Panc1 (cell line): Measurements from ENCODE around the gene UQCC3. TPM values are rescaled to one million over a fixed set of nuclear protein-coding genes. Genes with fewer than 3 reads are reported as not detected.

Experiments used
- ATAC-seq: fragments of 200-7000 bp; cut with Tn5 transposase; 2 replicates; pipeline ENCODE4 v1.9.1; 2020; ENCODE audit warnings: mild to moderate bottlenecking, moderate library complexity
- BruUV-seq: library from RNA; stranded (reverse); fragments of 400-500 nt; replicated peaks from 2 replicates; lab custom pipeline; 2021; lab: Mats Ljungman, UMichigan
- CTCF ChIA-PET: fragments of 300-600 bp; sonication (Branson Sonifier 250); formaldehyde crosslinking; loops from one replicate; lab custom pipeline; 2022; ENCODE audit warnings: antibody characterized with exemption; lab: Charles Lee
- POLR2A ChIA-PET: fragments of 300-600 bp; sonication (Branson Sonifier 250); formaldehyde crosslinking; loops from one replicate; lab custom pipeline; 2022; ENCODE audit warnings: antibody characterized with exemption; lab: Charles Lee
- DNase-seq: peaks from one replicate; pipeline ENCODE4 v3.0.0-alpha.2; 2010; ENCODE audit warnings: low read depth, low spot score
- H3K27ac ChIP-seq: 2 replicates; pipeline ENCODE4 v1.5.1; 2011; ENCODE audit warnings: mild to moderate bottlenecking, low read length, inconsistent platforms
- H3K27me3 ChIP-seq: fragments of 200-500 bp; sonication (Bioruptor generic); 2 replicates; pipeline ENCODE4 v1.6.0; 2014; ENCODE audit warnings: low read length, inconsistent platforms; ENCODE audit not compliant: control insufficient read depth, insufficient read depth
- H3K36me3 ChIP-seq: fragments of 200-500 bp; sonication (Bioruptor generic); 2 replicates; pipeline ENCODE4 v1.5.1; 2014; ENCODE audit warnings: inconsistent platforms, mild to moderate bottlenecking, low read length, moderate library complexity; ENCODE audit not compliant: control insufficient read depth, insufficient read depth
- H3K4me1 ChIP-seq: 2 replicates; pipeline ENCODE4 v1.5.1; 2011; ENCODE audit warnings: inconsistent platforms, mild to moderate bottlenecking, low read length, moderate library complexity; ENCODE audit not compliant: control insufficient read depth, insufficient read depth
- H3K4me3 ChIP-seq, 2 experiments: 2 replicates each; pipeline ENCODE4 v1.5.1; 2011 to 2012; ENCODE audit warnings: low read depth in 2 of 2, low read length in 2 of 2, mild to moderate bottlenecking in 2 of 2, inconsistent platforms in 1 of 2, moderate library complexity in 1 of 2
- H3K9me3 ChIP-seq: fragments of 200-500 bp; sonication (Bioruptor generic); 2 replicates; pipeline ENCODE4 v1.5.1; 2014; ENCODE audit warnings: low read depth, mild to moderate bottlenecking, inconsistent platforms, low read length, moderate library complexity; ENCODE audit not compliant: control insufficient read depth, insufficient read depth
- POLR2AphosphoS5 ChIP-seq: IDR thresholded peaks from 2 replicates; pipeline ENCODE4 v1.6.1; 2012; ENCODE audit warnings: mild to moderate bottlenecking, low read depth, low read length, moderate library complexity
- SIN3A ChIP-seq: IDR thresholded peaks from 2 replicates; pipeline ENCODE4 v1.6.1; 2012; ENCODE audit warnings: low read depth, mild to moderate bottlenecking, low read length, moderate library complexity, borderline replicate concordance; ENCODE audit not compliant: insufficient read depth
- TCF7L2 ChIP-seq: IDR thresholded peaks from 2 replicates; pipeline ENCODE4 v1.6.1; 2011; ENCODE audit warnings: mild to moderate bottlenecking, low read depth, low read length, inconsistent platforms
- in situ Hi-C: cut with HindIII; loops from 2 replicates; pipeline ENCODE4 v1.10.0; 2016; ENCODE audit warnings: low sequenced_read_pairs, low pct_unique_long_range_greater_than_20kb
- intact Hi-C: fragments of 100-400 bp; cut with micrococcal nuclease; formaldehyde crosslinking; loops from one replicate; pipeline ENCODE4 v1.10.0; 2022; ENCODE audit not compliant: unreplicated experiment
- total RNA-seq: library from RNA; stranded (reverse); gene quantifications from one replicate; pipeline ENCODE4 v1.2.1, GENCODE V29; 2021; ENCODE audit not compliant: unreplicated experiment
- TF ChIP-seq, protein P1 (sequence below), 2 experiments: IDR thresholded peaks; 2 replicates each; pipeline ENCODE4 v1.6.1; 2011 to 2012; ENCODE audit warnings: low read depth in 2 of 2, control low read depth in 1 of 2, low read length in 1 of 2, mild to moderate bottlenecking in 1 of 2, moderate library complexity in 1 of 2; ENCODE audit not compliant: insufficient read depth in 1 of 2
- TF ChIP-seq, protein P2 (sequence below): fragments of 450-650 bp; IDR thresholded peaks from 2 replicates; pipeline ENCODE4 v1.5.1; 2017; ENCODE audit warnings: mild to moderate bottlenecking

Gene UQCC3
- total RNA-seq, 1 experiment from 2014 or later = 7.4 TPM

DNA sequence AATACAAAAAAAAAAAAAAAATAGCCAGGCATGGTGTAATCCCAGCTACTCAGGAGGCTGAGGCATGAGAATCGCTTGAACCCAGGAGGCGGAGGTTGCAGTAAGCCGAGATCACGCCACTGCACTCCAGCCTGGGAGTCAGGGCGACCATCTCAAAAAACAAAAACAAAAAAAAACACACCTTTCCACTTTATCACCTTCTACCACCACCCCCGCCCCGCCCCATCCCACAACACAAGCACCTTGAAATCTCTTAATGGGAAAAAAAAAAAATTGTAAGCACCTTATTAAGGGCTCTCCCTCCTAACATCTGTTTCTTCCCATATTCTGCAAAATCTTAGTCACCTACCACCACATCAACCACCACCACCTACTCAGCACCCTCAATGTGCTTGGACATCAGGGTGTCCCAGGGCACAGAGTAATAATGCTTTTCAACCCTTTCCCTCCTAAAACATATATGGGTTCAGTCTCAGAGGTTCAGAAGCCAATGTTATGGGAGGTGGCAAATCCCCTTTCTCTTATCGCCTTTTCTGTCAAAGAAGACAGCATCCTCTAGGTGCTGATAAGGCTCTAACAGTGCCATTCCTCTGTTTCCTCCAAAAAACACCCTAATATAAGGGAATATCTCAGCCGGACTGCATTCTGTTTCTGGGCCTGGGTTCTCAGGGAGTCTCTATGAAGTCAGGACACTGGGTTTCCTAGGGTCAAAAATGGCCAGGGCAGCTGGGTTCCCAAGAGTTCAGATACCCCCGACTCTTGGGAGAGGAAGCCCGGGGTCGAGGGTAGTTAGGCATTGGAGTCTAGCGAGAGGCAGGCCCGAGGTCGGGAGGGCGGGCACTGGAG, 19.1 kb upstream of the UQCC3 start:
- CTCF ChIA-PET = interaction anchor here (0.6 kb wide), 1 partner anchor 13 kb away, joined by 3 read pairs; no protein-coding TSS in a partner anchor
- intact Hi-C loops = no loop called here
- H3K4me3 ChIP-seq = peak overlapping the region; percentile 86 to 93
- in situ Hi-C loops = no loop called here
- no TSS peak for BruUV-seq
- no peaks in the 10 kb centered on the region for H3K27me3 ChIP-seq
- H3K9me3 ChIP-seq = no peaks in the 10 kb centered on the region
- peaks cover 8% of the 10 kb centered on the region for H3K4me1 ChIP-seq
- no peak for ATAC-seq
- POLR2A ChIA-PET = interaction anchor here (0.6 to 1.1 kb wide), 4 partner anchors 12 to 17 kb away, joined by 4 to 9 read pairs (median 4); partner anchors contain the start of genes C11orf98 and CSKMT
- TF ChIP-seq, protein P1, sequence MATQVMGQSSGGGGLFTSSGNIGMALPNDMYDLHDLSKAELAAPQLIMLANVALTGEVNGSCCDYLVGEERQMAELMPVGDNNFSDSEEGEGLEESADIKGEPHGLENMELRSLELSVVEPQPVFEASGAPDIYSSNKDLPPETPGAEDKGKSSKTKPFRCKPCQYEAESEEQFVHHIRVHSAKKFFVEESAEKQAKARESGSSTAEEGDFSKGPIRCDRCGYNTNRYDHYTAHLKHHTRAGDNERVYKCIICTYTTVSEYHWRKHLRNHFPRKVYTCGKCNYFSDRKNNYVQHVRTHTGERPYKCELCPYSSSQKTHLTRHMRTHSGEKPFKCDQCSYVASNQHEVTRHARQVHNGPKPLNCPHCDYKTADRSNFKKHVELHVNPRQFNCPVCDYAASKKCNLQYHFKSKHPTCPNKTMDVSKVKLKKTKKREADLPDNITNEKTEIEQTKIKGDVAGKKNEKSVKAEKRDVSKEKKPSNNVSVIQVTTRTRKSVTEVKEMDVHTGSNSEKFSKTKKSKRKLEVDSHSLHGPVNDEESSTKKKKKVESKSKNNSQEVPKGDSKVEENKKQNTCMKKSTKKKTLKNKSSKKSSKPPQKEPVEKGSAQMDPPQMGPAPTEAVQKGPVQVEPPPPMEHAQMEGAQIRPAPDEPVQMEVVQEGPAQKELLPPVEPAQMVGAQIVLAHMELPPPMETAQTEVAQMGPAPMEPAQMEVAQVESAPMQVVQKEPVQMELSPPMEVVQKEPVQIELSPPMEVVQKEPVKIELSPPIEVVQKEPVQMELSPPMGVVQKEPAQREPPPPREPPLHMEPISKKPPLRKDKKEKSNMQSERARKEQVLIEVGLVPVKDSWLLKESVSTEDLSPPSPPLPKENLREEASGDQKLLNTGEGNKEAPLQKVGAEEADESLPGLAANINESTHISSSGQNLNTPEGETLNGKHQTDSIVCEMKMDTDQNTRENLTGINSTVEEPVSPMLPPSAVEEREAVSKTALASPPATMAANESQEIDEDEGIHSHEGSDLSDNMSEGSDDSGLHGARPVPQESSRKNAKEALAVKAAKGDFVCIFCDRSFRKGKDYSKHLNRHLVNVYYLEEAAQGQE (IDR thresholded peaks at IDR 0.05; ENCODE audit: insufficient read depth in 1 of 2, low read depth in 2 of 2, low read length in 1 of 2) = no peak
- TF ChIP-seq, protein P2, sequence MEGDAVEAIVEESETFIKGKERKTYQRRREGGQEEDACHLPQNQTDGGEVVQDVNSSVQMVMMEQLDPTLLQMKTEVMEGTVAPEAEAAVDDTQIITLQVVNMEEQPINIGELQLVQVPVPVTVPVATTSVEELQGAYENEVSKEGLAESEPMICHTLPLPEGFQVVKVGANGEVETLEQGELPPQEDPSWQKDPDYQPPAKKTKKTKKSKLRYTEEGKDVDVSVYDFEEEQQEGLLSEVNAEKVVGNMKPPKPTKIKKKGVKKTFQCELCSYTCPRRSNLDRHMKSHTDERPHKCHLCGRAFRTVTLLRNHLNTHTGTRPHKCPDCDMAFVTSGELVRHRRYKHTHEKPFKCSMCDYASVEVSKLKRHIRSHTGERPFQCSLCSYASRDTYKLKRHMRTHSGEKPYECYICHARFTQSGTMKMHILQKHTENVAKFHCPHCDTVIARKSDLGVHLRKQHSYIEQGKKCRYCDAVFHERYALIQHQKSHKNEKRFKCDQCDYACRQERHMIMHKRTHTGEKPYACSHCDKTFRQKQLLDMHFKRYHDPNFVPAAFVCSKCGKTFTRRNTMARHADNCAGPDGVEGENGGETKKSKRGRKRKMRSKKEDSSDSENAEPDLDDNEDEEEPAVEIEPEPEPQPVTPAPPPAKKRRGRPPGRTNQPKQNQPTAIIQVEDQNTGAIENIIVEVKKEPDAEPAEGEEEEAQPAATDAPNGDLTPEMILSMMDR = no peak
- TF ChIP-seq POLR2AphosphoS5 (no peak), SIN3A (no peak), TCF7L2 (no peak)
- H3K36me3 ChIP-seq = 0 out of 2 replicates have a peak, but pooled peaks cover 5% of the 10 kb centered on the region
- H3K27ac ChIP-seq = peak overlapping the region; percentile 97
- DNase-seq = no peak

DNA sequence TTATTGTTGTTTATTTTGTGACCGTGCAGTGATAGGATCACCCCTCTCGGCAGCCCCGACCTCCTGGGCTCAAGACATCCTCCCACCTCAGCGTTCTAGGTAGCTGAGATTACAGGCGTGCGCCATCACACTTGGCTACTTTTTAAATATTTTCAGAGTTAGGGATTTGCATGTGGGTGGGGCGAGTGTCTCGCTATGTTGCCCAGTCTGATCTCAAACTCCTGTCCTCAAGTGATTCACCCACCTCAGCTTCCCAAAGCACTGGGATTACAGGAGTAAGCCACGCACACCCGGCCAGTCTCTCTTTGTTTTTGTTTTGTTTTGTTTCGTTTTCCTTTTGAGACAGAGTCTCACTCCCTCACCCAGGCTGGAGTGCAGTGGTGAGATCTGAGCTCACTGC, 17.2 kb upstream of the UQCC3 start:
- peak overlapping the region; percentile 10 for H3K27ac ChIP-seq
- CTCF ChIA-PET = interaction anchor here (0.6 kb wide), 1 partner anchor 483 kb away, joined by 7 read pairs; no protein-coding TSS in a partner anchor
- no peaks in the 10 kb centered on the region for H3K9me3 ChIP-seq
- intact Hi-C loops (no loop called here), in situ Hi-C loops (no loop called here)
- no TSS peak for BruUV-seq
- POLR2A ChIA-PET = interaction anchor here (1.9 kb wide), 1 partner anchor 11 kb away, joined by 10 read pairs; the partner anchor contains the start of genes C11orf98 and CSKMT
- 0 out of 2 replicates have a peak, but pooled peaks cover 5% of the 10 kb centered on the region for H3K36me3 ChIP-seq
- no peaks in the 10 kb centered on the region for H3K27me3 ChIP-seq
- no peaks in the 10 kb centered on the region; the same call in 1 of the 2 replicates for H3K4me1 ChIP-seq
- DNase-seq (no peak), ATAC-seq (no peak)
- no peak for TF ChIP-seq POLR2AphosphoS5
- TF ChIP-seq, protein P2 = no peak
- TF ChIP-seq TCF7L2 = no peak
- TF ChIP-seq, protein P1 (IDR thresholded peaks at IDR 0.05; ENCODE audit: insufficient read depth in 1 of 2, low read depth in 2 of 2, low read length in 1 of 2) = no peak
- no peak for TF ChIP-seq SIN3A
- H3K4me3 ChIP-seq = peak overlapping the region; percentile 29 to 93; a peak in 2 of 4 replicates
